ENCODE measurements around the gene CASKIN1.
"Not testable (repeated sequence)": the region's sequence is repeated elsewhere in the genome, so short reads cannot be mapped to it uniquely, and the experiment has no call there.

The CASKIN1 gene

GRCh38 chr16:2196162-2196980, at the start of gene CASKIN1:
Gene CASKIN1 (minus strand): TSS chr16:2196605. CDS start chr16:2196432, 173 bp downstream.
- DNase-seq (ENCODE audit: low spot score) = no peak

GRCh38 chr16:2244926-2245795, 48.8 kb upstream of the CASKIN1 start:
- DNase-seq (ENCODE audit: low spot score) = no peak

- no peak for DNase-seq (ENCODE audit: low spot score)
Measured at GRCh38 chr16:2244301-2244700, 47.9 kb upstream of the CASKIN1 start.

- DNase-seq (ENCODE audit: low spot score) = no peak
Measured at GRCh38 chr16:2243781-2244180, 47.4 kb upstream of the CASKIN1 start.

GRCh38 chr16:2243031-2243528, 46.7 kb upstream of the CASKIN1 start:
- no peak for DNase-seq (ENCODE audit: low spot score)

- no peak for DNase-seq (ENCODE audit: low spot score)
Measured at GRCh38 chr16:2242598-2242997, 46.2 kb upstream of the CASKIN1 start.

- not testable (repeated sequence) for DNase-seq (ENCODE audit: low spot score)
Measured at GRCh38 chr16:2240331-2240730, 43.9 kb upstream of the CASKIN1 start.

- no peak for DNase-seq (ENCODE audit: low spot score)
Measured at GRCh38 chr16:2238838-2239675, 42.7 kb upstream of the CASKIN1 start.

GRCh38 chr16:2238150-2238837, 41.9 kb upstream of the CASKIN1 start:
- DNase-seq (ENCODE audit: low spot score) = no peak

GRCh38 chr16:2237493-2238149, 41.2 kb upstream of the CASKIN1 start:
- no peak for DNase-seq (ENCODE audit: low spot score)

GRCh38 chr16:2237102-2237482, 40.7 kb upstream of the CASKIN1 start:
- no peak for DNase-seq (ENCODE audit: low spot score)

- DNase-seq (ENCODE audit: low spot score) = no peak
Measured at GRCh38 chr16:2236337-2237101, 40.1 kb upstream of the CASKIN1 start, which contains the start of gene DNASE1L2. Gene DNASE1L2 (plus strand): TSS chr16:2236444. CDS start chr16:2236817, 373 bp downstream.

GRCh38 chr16:2235695-2236336, 39.4 kb upstream of the CASKIN1 start:
- no peak for DNase-seq (ENCODE audit: low spot score)

GRCh38 chr16:2235234-2235651, 38.8 kb upstream of the CASKIN1 start:
- no peak for DNase-seq (ENCODE audit: low spot score)

- no peak for DNase-seq (ENCODE audit: low spot score)
Measured at GRCh38 chr16:2234813-2235170, 38.4 kb upstream of the CASKIN1 start.

- no peak for DNase-seq (ENCODE audit: low spot score)
Measured at GRCh38 chr16:2233872-2234812, 37.7 kb upstream of the CASKIN1 start.

GRCh38 chr16:2233046-2233775, 36.8 kb upstream of the CASKIN1 start:
- DNase-seq (ENCODE audit: low spot score) = no peak
